Choroid plexus epithelial cell (primary cell): ENCODE measurements around the gene ERAL1.

Experiments
- DNase-seq: peaks from one replicate; pipeline ENCODE4 v3.0.0-alpha.2; 2010; ENCODE audit warnings: low read depth
- H3K4me3 ChIP-seq: 2 replicates; pipeline ENCODE4 v1.5.1; 2011; ENCODE audit warnings: low read depth, mild to moderate bottlenecking, control low read depth, low read length, moderate library complexity
- TF ChIP-seq, protein P1 (sequence below): conservative IDR thresholded peaks from 2 replicates; pipeline ENCODE4 v1.5.1; 2011; ENCODE audit warnings: low read depth, mild to moderate bottlenecking, control low read depth, inconsistent platforms, low read length, moderate library complexity

ERAL1 gene

DNA sequence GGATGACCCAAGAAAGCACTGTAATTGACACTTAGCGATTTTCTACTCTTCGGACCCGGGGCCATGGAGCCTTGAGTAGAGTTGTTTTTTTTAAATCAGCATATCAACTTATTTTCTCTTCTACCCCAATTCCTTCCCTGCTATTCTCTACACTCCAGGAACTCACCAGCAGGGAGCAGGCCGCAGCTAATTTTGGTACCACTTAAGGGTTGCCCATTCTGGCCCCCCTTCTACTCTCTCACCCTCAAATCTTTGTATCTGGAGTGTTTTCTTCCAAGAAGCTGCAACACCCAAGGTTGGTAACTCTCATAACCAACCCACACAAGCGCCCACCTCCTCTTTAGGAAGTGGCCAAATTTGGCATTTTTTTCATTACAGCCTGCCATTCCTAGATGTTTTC lies 5.5 kb upstream of the ERAL1 start:
- H3K4me3 ChIP-seq, result no peak overlapping the region
- TF ChIP-seq, protein P1, sequence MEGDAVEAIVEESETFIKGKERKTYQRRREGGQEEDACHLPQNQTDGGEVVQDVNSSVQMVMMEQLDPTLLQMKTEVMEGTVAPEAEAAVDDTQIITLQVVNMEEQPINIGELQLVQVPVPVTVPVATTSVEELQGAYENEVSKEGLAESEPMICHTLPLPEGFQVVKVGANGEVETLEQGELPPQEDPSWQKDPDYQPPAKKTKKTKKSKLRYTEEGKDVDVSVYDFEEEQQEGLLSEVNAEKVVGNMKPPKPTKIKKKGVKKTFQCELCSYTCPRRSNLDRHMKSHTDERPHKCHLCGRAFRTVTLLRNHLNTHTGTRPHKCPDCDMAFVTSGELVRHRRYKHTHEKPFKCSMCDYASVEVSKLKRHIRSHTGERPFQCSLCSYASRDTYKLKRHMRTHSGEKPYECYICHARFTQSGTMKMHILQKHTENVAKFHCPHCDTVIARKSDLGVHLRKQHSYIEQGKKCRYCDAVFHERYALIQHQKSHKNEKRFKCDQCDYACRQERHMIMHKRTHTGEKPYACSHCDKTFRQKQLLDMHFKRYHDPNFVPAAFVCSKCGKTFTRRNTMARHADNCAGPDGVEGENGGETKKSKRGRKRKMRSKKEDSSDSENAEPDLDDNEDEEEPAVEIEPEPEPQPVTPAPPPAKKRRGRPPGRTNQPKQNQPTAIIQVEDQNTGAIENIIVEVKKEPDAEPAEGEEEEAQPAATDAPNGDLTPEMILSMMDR, result peak; percentile 23
- DNase-seq, result peak; percentile 14

- H3K4me3 ChIP-seq, result no peak overlapping the region
- DNase-seq, result no peak
- TF ChIP-seq, protein P1, result no peak
These were observed 1.5 kb upstream of the ERAL1 start for GRCh38 chr17:28853295-28853694.

- H3K4me3 ChIP-seq, result peak overlapping the region; percentile 83
- no peak for DNase-seq
- TF ChIP-seq, protein P1, result no peak
These were observed 492 bp downstream of the ERAL1 start for GRCh38 chr17:28855336-28855679.

- TF ChIP-seq, protein P1, result no peak
- DNase-seq, result no peak
- no peak overlapping the region for H3K4me3 ChIP-seq
These were observed 1.3 kb downstream of the ERAL1 start for GRCh38 chr17:28856028-28856574.

DNA sequence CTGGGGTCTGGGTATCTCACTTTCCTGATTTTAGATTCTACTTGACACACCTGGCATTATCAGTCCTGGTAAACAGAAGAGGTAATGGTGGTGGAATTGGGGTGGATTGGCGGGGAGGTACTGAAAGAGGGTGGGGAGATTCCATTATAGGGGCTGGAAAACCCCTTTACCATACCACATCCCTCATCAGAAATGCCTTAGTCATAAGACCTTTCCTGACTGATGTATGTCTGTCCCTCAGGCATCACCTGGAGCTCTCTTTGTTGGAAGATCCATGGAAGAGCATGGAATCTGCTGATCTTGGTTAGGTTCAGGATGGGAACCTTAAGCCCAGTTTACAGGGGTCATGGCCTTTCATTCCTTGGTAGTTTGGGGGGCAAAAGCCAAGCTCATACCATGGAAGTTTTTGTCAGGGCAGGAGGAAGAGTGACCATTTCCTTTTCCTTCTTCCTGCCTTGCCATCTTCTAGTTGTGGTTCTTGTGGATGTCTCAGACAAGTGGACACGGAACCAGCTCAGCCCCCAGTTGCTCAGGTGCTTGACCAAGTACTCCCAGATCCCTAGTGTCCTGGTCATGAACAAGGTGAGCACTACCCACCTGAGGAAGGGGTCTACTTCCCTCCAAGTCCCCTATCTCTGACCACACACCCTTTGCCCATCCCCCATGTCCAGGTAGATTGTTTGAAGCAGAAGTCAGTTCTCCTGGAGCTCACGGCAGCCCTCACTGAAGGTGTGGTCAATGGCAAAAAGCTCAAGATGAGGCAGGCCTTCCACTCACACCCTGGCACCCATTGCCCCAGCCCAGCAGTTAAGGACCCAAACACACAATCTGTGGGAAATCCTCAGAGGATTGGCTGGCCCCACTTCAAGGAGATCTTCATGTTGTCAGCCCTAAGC lies 3.3 kb downstream of the ERAL1 start:
- H3K4me3 ChIP-seq, result no peak overlapping the region
- TF ChIP-seq, protein P1, result no peak
- DNase-seq, result no peak

DNA sequence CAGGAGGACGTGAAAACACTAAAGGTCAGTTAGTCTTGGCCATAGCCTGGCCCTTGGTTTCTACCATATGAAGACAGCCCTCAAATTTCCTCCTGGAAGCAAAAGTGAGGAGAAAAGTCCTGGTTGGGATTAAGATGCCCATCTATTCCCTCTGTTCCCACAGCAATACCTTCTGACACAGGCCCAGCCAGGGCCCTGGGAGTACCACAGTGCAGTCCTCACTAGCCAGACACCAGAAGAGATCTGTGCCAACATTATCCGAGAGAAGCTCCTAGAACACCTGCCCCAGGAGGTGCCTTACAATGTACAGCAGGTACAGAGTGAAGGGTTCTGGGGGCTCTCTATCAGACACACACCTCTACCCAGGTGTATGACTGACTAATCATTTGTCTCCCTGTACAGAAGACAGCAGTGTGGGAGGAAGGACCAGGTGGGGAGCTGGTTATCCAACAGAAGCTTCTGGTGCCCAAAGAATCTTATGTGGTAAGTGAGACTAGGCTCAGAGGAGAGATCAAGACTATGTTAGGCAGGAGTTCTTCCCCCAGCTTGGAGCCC lies 4.1 kb downstream of the ERAL1 start:
- TF ChIP-seq, protein P1, result no peak
- no peak for DNase-seq
- H3K4me3 ChIP-seq, result no peak overlapping the region

DNA sequence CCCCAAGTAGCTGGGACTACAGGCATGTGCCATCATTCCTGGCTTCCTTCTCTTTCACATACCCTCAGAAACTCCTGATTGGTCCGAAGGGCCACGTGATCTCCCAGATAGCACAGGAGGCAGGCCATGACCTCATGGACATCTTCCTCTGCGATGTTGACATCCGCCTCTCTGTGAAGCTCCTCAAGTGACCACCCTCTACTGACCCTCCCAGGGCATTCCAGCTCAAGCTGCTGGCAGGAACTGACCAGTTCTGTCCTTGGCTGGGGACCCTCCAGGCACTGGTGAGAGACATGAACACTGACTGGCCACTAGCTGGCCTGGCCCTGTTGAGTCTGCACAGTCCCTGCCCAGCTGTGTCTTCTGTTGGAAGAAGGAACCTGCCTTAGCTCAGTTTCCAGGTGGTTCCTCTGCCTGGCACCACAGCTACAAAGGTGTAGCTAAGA lies 5.6 kb downstream of the ERAL1 start:
- no peak for DNase-seq
- no peak overlapping the region for H3K4me3 ChIP-seq
- TF ChIP-seq, protein P1, result no peak
